Small intestine (tissue), 7 donors: ENCODE results near the gene XAF1. TPM values are rescaled to one million over a fixed set of nuclear protein-coding genes. Genes with fewer than 3 reads are reported as not detected.

Experiments used
- DNase-seq, 2 donors: peaks; one replicate each; pipeline versions ENCODE4 v3.0.0 to v3.0.0-alpha.2; 2013
- FAIRE-seq: peaks from 2 replicates; lab custom pipeline; 2012; peaks lifted over from hg19 to GRCh38; lab: Jason Lieb, UNC
- H3K27ac ChIP-seq, 3 donors: one replicate each; pipeline ENCODE4 v1.5.1; 2013; ENCODE audit warnings: low read length in 2 of 3, mild to moderate bottlenecking in 2 of 3, control low read depth in 1 of 3, inconsistent platforms in 1 of 3, low read depth in 1 of 3, moderate library complexity in 1 of 3
- H3K27me3 ChIP-seq, 3 donors: one replicate each; pipeline ENCODE4 v1.6.1; 2013; ENCODE audit warnings: low read length in 3 of 3, inconsistent platforms in 1 of 3; ENCODE audit not compliant: control insufficient read depth in 3 of 3, insufficient read depth in 3 of 3
- H3K36me3 ChIP-seq, 3 donors: one replicate each; pipeline ENCODE4 v1.6.1; 2013; ENCODE audit warnings: low read length in 3 of 3, inconsistent platforms in 1 of 3, low read depth in 1 of 3, mild to moderate bottlenecking in 1 of 3, moderate library complexity in 1 of 3; ENCODE audit not compliant: control insufficient read depth in 3 of 3, insufficient read depth in 2 of 3
- H3K4me1 ChIP-seq, 3 donors: one replicate each; pipeline ENCODE4 v1.6.1; 2013; ENCODE audit warnings: low read length in 2 of 3, inconsistent platforms in 1 of 3, low read depth in 1 of 3, mild to moderate bottlenecking in 1 of 3, moderate library complexity in 1 of 3; ENCODE audit not compliant: control insufficient read depth in 3 of 3, insufficient read depth in 2 of 3
- H3K4me3 ChIP-seq, 3 donors: one replicate each; pipeline ENCODE4 v1.5.1; 2013; ENCODE audit warnings: low read length in 3 of 3, control low read depth in 1 of 3, inconsistent platforms in 1 of 3, low read depth in 1 of 3, mild to moderate bottlenecking in 1 of 3, moderate library complexity in 1 of 3
- H3K9me3 ChIP-seq, 2 donors: one replicate each; pipeline ENCODE4 v1.6.1; 2013; ENCODE audit warnings: low read depth in 1 of 2, low read length in 1 of 2; ENCODE audit not compliant: control insufficient read depth in 2 of 2, insufficient read depth in 1 of 2
- WGBS, 3 donors: extraction: QIAGEN DNeasy Blood & Tissue Kit; methylation state at CpG; one replicate each; pipeline ENCODE4 v1.1.7; 2013; 5-methylcytosine and 5-hydroxymethylcytosine counted together
- polyA plus RNA-seq, 4 donors: library from polyadenylated mRNA; stranded (reverse) in 3 of 4; unstranded in 1 of 4; fragments of 200-250 nt in 3 of 4; fragments of 120-200 nt in 1 of 4; gene quantifications; one replicate each; pipeline versions ENCODE4 v1.2.1 to v1.2.3, GENCODE V29; 2013
- donor health status: healthy with polysubstance abuse.
- donor health status: control.
- donor health status: control.
- donor health status: Bipolar disorder and iron deficiency.
- donor health status: healthy.

The XAF1 gene
- polyA plus RNA-seq, 4 donors = 7.6 to 52.7 (median 16.8) TPM

GRCh38 chr17:6712058-6712853, 43.6 kb upstream of the XAF1 start:
- peaks cover 8 to 29% (median 22%) of the 10 kb centered on the region in 3 donors for H3K27me3 ChIP-seq
- FAIRE-seq = no peak
- no peak for DNase-seq
- peaks cover 0 to 3% (median 0%) of the 10 kb centered on the region in 3 donors for H3K4me1 ChIP-seq
- H3K9me3 ChIP-seq = peaks cover 0 to 4% of the 10 kb centered on the region in 2 donors
- H3K4me3 ChIP-seq = no peak overlapping the region
- H3K36me3 ChIP-seq = no peaks in the 10 kb centered on the region
- H3K27ac ChIP-seq = no peak overlapping the region
- WGBS, 3 donors = 38 to 53% (median 40%) methylated on average over 11 of the region's 11 CpGs

DNA sequence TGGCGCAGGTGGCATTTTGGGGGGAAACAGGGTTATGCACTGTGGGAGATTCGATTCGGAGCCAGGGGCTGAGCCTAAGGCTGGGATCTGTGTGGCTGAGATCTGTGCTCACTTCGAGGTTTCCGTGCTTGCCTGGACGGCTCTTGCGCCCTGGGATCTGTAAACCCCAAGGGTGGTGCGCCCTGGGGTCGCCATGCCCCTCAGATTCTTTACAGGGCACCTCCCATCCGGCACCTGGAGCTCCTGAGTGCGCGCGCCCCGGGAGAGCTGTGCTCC, 43.1 kb upstream of the XAF1 start:
- Histone ChIP-seq H3K9me3 (peaks cover 0 to 4% of the 10 kb centered on the region in 2 donors), H3K27ac (no peak overlapping the region), H3K4me3 (no peak overlapping the region), H3K36me3 (no peaks in the 10 kb centered on the region), H3K27me3 (peaks cover 8 to 29% (median 22%) of the 10 kb centered on the region in 3 donors), H3K4me1 (peaks cover 0 to 3% (median 0%) of the 10 kb centered on the region in 3 donors)
- FAIRE-seq (no peak), DNase-seq (no peak)
- WGBS, 3 donors = 21 to 23% (median 23%) methylated on average over 14 of the region's 14 CpGs

- WGBS, 3 donors = 2 to 9% (median 7%) methylated on average over 51 to 71 of the region's 71 CpGs
Measured at GRCh38 chr17:6713130-6713917, 42.5 kb upstream of the XAF1 start, which contains the start of gene SLC13A5. Gene SLC13A5, minus strand, starts transcription at chr17:6713369. Its CDS starts 36 bp downstream, at chr17:6713333.

DNA sequence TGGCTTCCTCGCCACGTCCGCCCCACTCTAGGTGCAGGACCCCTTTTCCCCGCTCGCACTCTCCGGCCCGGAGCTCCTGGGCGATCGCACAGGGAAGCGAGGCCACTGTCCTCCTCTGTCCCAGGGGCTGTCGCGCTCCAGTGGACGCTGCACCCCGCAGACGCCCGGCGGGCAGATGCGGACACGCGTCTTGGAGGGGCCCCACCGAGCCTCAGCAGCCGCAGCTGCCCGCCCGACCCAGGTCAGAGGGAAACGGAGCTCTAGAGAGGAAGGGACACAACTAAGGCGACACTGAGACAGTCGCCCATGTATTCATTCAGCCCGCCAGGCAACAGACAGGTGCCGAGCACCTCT, 42.0 kb upstream of the XAF1 start:
- peaks cover 8 to 29% (median 20%) of the 10 kb centered on the region in 3 donors for H3K27me3 ChIP-seq
- DNase-seq = no peak
- peaks cover 0 to 3% (median 0%) of the 10 kb centered on the region in 3 donors for H3K4me1 ChIP-seq
- FAIRE-seq = no peak
- H3K4me3 ChIP-seq = peak overlapping the region in 1 of 3 donors; percentile 7
- H3K36me3 ChIP-seq = no peaks in the 10 kb centered on the region
- no peak overlapping the region for H3K27ac ChIP-seq
- H3K9me3 ChIP-seq = peaks cover 0 to 4% of the 10 kb centered on the region in 2 donors
- WGBS, 3 donors = 9 to 29% (median 18%) methylated on average over 29 of the region's 29 CpGs

More at GRCh38 chr17:6713130-6713917, 42.5 kb upstream of the XAF1 start, which contains the start of gene SLC13A5:
- Histone ChIP-seq H3K36me3 (no peaks in the 10 kb centered on the region), H3K4me3 (peak within 1 kb of the TSS in 1 of 3 donors; percentile 7), H3K9me3 (peaks cover 0 to 4% of the 10 kb centered on the region in 2 donors), H3K27me3 (peaks cover 8 to 29% (median 22%) of the 10 kb centered on the region in 3 donors), H3K27ac (no peak within 1 kb of the TSS), H3K4me1 (peaks cover 0 to 3% (median 0%) of the 10 kb centered on the region in 3 donors)
- FAIRE-seq (no peak), DNase-seq (peak in 1 of 2 donors; percentile 38)

DNA sequence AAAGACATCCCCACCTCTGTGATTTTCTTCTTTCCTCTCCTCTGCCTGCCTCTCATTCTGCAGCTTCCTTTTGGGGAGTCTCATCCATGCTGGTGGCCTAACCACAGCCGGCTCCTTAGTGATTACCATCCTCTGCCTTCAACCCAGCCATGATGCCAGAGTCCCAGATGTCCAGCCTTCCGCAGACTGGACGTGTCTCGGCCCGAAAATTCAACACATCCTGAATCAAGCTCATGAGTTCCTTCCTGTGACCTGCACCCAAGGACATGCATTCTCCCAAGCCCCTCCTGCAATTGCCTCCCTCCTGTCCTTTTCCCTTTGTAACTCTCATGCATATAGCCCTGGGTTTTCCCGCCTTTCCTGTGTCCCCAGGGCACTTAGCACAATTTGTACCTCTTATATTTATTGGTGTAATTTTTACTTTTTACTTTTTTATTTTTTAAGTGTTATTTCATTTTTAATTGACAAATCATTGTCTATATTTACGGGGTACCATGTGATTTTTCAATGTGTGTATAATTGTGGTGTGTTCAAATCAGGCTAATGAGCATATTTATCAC, 41.5 kb upstream of the XAF1 start:
- FAIRE-seq (no peak), DNase-seq (no peak)
- H3K27ac ChIP-seq = no peak overlapping the region
- no peak overlapping the region for H3K4me3 ChIP-seq
- H3K27me3 ChIP-seq = peaks cover 8 to 29% (median 20%) of the 10 kb centered on the region in 3 donors
- H3K4me1 ChIP-seq = peaks cover 0 to 3% (median 0%) of the 10 kb centered on the region in 3 donors
- H3K36me3 ChIP-seq = no peaks in the 10 kb centered on the region
- 79 to 87% (median 82%) methylated on average over 7 of the region's 7 CpGs for WGBS, 3 donors
- peaks cover 0 to 4% of the 10 kb centered on the region in 2 donors for H3K9me3 ChIP-seq

- peaks cover 0 to 3% (median 0%) of the 10 kb centered on the region in 3 donors for H3K4me1 ChIP-seq
- FAIRE-seq (no peak), DNase-seq (no peak)
- peaks cover 8 to 28% (median 18%) of the 10 kb centered on the region in 3 donors for H3K27me3 ChIP-seq
- whole genome bisulfite sequencing, 3 donors = 51 to 78% (median 63%) methylated on average over 2 of the region's 2 CpGs
- H3K27ac ChIP-seq = no peak overlapping the region
- H3K9me3 ChIP-seq = peaks cover 0 to 4% of the 10 kb centered on the region in 2 donors
- H3K4me3 ChIP-seq = no peak overlapping the region
- no peaks in the 10 kb centered on the region for H3K36me3 ChIP-seq
Measured at GRCh38 chr17:6716736-6717135, 39.1 kb upstream of the XAF1 start.

DNA sequence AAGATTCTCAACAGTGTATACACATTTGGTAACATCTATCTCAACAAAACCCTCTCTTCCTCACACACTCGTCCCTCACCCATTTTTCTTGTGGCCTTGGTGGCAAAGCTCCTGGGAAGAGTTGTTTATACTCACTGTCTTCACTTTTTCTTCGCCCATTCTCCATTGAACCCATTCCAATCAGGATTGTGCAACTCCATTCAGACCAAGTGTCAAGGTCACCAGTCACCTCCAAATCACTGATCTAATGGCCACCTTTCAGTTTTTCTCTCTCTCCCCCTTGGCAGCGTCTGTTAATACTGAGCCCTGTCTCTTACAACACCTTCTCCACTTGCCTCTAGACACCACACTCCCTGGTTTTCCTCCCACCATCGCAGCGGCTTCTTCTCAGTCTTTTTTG, 34.1 kb upstream of the XAF1 start:
- Histone ChIP-seq H3K9me3 (no peaks in the 10 kb centered on the region), H3K4me3 (no peak overlapping the region), H3K27ac (no peak overlapping the region), H3K4me1 (no peaks in the 10 kb centered on the region), H3K36me3 (no peaks in the 10 kb centered on the region), H3K27me3 (peaks cover 0 to 5% (median 0%) of the 10 kb centered on the region in 3 donors)
- DNase-seq (no peak), FAIRE-seq (no peak)
- WGBS, 3 donors = 71 to 79% (median 79%) methylated on average over 5 of the region's 5 CpGs

DNA sequence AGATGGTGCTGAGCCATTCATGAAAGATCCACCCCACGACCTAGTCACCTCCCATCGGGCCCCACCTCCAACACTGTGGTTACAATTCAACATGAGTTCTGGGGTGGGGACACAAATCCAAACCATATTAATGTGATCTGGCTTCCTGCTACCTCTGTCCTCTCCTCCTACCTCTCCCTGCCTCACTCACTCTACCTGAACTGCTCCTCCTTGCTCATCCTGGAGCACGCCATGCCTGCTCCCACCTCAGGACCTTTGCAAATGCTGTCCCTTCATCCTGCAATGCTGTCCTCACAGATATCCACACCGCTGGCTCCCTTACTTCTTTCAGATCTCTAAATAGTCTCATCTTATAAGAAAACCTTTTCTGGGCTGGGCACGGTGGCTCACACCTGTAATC, 31.8 kb upstream of the XAF1 start:
- DNase-seq (no peak), FAIRE-seq (no peak)
- Histone ChIP-seq H3K27me3 (peaks cover 0 to 5% (median 0%) of the 10 kb centered on the region in 3 donors), H3K4me3 (no peak overlapping the region), H3K36me3 (no peaks in the 10 kb centered on the region), H3K27ac (no peak overlapping the region), H3K9me3 (no peaks in the 10 kb centered on the region), H3K4me1 (no peaks in the 10 kb centered on the region)
- WGBS, 3 donors = 78 to 82% (median 81%) methylated on average over 5 of the region's 5 CpGs
